CD4-positive, alpha-beta T cell treated with Interleukin-6 at 100 ng/mL for 8 hours (primary cell): ENCODE data around the gene KCNJ15.
"Not testable (repeated sequence)": the region's sequence is repeated elsewhere in the genome, so short reads cannot be mapped to it uniquely, and the experiment has no call there.

Experiments used
- DNase-seq: peaks from one replicate; pipeline ENCODE4 v3.0.0-alpha.2; 2020; ENCODE audit warnings: mixed read lengths, low spot score

KCNJ15 gene

GRCh38 chr21:38256599-38257302 is at the start of gene KCNJ15:
TSS of gene KCNJ15 (plus strand) at chr21:38256991. CDS start at chr21:38299262, 42,271 bp downstream.
- no peak for DNase-seq

DNA sequence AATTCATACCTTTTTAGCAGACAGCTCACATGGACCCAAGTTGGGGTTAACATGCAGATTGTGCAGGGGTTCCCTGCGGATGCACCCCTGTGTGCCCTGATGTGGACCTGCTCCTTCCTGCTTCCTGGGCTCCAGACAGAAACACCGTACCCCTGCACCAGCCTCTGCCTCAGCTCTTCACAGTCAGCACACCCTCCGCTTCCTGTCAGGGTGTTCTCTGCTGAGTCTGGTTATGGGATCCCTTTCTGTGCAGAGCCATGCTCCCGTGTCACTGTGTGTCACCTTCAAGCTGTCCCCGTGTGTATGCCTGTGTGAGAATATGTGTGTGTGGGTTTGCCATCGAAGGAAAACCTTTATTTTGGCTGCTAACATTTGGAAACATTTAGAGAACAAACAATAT is 48.7 kb upstream of the KCNJ15 start:
- DNase-seq, result no peak

DNA sequence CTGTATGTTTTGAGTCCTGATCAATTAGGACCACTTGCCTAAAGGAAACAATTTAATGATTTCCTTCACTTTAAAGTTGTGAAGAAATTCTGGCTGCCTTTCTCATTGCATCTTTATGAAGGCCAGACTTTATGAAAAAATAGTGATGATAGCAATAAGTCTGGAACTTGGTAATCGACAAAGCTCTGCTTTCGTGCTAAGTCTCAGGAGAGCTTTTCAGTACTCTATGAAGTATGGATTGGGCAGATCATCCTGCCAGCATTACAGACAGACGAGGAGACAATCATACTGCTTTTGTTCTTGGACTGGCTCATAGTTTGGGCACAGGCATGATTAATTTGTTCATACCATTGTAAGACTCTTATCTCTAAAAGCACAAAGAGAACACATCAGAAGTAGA is 45.5 kb upstream of the KCNJ15 start:
- DNase-seq, result no peak

DNA sequence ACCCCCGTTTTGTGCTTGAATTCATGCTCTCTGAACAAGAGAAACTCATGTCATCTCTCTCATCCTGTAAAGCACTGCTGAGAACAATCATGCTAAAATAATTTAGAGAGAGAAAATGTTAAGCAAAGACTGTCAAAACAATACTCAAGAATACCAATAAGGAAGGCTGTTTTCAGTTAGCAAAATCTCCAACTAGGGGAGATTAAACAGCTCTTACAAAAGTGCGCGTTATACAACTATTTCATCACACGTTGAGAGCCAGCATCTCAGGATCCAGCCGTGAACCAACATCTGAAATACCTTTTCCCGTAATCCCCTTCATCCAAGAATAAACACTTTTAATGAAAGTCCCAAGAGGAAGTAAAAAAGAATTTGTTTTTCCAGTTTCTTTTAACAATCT is 44.1 kb upstream of the KCNJ15 start:
- no peak for DNase-seq

DNA sequence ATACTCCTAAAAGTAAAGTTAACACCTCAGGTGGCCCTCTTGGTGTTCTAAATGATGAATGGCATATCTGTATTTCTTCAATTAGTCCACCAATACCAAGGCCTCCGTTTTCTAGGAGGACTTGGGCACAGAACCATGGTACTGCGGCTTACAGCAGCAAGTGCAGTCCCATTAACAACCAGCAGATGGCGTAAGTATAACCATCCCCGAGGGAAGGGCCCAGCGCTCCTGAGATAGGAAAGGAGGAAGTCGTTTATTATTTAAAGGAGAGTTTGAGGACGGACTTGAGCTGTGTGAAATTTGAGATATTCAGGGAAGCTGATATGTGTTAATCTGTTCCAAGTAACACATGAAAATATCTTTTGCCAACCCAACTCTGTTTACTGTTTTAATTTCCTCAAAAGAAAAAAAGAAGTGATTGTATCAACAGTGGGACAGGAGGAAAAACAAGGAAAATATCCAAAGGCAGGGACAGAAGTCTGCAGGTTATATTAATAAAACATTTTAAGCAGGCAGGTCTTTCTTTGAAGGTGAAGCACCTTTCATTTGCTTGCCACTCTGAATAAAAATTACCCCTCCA is 37.7 kb upstream of the KCNJ15 start:
- peak; percentile 56 for DNase-seq

GRCh38 chr21:38220270-38220737 is 36.5 kb upstream of the KCNJ15 start:
- no peak for DNase-seq

DNA sequence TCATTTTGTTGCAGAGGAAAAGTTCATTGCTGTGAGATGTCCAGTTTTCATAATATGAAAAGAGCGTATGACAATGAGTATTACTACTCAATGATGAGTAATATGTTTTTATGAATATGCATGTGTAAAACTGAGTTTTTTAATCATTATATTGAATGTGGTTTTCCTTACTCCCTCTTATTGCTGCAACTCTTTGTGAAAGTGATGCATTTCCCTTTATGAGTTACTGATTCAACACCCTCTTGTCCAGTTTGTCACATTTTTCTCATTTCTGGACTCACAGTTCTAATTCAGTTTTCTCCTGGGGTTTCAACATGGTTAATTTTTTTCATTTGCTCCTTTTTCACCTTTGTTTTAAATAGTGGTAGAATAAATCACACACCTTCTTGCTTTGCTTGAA is 35.2 kb upstream of the KCNJ15 start:
- DNase-seq, result no peak

DNA sequence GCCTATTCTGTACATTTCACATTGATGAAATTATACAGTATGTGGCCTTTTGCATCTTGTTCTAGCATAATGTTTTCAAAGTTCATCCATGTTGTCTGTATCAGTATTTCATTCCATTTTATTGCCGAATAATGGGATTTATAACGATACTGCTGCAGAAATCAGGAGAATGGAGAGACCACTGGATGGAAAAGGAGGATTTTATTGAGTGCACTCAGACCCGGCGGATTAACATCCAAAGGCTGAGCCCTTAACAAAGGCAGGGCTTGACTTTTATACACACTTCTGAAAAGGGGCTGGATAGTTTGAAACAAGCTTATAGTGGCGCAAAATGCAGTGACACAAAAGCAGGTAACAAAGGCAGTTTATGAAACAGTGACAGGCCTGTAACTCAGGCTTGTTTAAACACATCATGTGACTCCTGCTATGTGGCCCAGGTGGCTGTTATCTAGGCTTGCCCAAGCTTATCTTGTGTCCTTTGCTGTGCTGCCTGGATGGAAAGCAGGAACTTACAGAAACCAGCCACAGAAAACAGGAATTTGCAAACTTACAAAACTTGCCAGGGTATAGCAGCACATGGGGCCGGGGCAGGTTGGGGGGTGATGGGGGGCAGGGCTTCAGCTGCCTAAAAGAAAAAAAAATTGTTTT is 32.8 kb upstream of the KCNJ15 start:
- DNase-seq, result no peak

GRCh38 chr21:38227401-38227800 is 29.4 kb upstream of the KCNJ15 start:
- no peak for DNase-seq

DNA sequence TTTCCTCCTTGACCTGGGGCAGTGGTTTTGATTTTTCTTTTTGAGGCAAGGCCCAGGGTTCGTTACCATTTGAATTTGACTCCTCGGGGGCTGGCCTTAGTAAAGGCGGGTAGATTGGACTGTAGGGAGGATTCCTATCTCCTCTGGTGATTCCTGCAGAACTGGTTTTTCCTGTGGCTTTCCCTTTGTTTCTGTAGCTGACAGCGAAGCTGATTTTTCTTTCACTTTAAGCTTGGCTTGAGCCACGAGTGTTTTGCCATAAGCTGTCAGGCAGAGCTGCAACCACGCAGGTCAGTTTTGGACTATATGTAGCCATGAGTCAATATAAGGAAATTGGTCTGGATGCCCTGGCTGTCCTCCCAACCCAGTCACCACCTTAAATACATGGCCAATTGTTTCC is 28.7 kb upstream of the KCNJ15 start:
- no peak for DNase-seq

GRCh38 chr21:38228537-38228936 is 28.3 kb upstream of the KCNJ15 start:
- DNase-seq, result no peak

DNA sequence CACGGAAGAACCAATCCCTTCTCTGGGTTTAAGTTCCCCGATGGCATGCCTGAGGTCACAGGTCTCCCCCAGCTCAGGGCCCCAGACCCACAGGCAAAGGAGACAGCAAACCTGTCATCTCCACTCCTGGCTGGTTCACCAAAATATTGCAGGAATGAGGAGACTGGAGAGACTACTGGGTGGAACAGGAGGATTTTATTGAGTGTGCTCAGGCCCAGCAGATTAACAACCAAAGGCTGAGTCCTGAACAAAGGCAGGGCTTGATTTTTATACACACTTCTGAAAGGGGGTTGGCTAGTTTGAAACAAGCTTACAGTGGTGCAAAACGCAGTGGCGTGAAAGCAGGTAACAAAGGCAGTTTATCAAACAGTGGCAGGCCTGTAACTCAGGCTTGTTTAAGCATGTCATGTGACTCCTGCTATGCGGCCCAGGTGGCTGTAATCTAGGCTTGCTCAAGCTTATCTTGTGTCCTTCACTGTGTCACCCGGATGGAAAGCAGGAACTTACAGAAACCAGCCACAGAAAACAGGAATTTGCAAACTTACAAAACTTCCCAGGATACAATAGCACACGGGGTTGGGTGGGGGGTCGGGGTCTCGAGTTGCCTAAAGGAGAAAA is 27.4 kb upstream of the KCNJ15 start:
- no peak for DNase-seq

- no peak for DNase-seq
These were observed 22.2 kb upstream of the KCNJ15 start for GRCh38 chr21:38234395-38235142.

- not testable (repeated sequence) for DNase-seq
These were observed 21.5 kb upstream of the KCNJ15 start for GRCh38 chr21:38235251-38235650.

DNA sequence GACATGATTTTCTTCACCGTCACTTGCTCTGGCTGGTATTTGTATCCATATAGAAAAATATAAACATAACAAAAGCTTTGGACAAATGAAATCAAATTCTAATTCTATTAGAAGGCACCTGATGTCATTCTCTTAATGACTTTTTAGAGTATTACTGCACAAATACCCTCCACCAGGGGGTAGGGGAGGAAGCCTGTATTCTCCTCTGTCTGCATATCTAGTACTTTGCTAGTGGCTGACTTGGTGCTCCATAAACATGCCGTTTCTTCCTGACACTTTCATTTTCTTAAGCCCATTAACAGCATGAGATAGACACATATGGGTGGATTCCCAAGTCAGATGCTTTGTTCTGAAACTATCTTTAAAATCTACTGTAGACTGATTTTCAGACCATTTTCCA is 20.6 kb upstream of the KCNJ15 start:
- no peak for DNase-seq

GRCh38 chr21:38239672-38240071 is 17.1 kb upstream of the KCNJ15 start:
- DNase-seq, result no peak

DNA sequence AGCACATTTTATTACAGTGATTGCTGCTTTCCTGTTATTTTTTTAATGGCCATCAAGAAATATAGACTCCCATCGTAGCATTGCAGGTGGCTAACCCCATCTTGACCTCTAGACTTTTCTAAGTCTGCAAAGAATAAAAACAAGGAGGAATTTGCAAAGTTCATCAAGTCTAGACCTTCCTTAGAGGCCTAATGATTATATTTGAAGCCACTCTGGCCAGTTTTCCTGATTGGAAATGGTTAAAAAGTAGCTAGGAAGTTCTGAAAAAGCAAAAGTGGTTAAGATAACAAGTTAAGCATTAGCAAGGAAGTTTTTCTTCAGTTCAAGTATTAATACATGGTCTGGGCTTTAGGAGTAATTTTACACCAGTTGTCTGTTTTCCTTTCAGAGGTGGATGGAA is 16.7 kb upstream of the KCNJ15 start:
- DNase-seq, result no peak

DNA sequence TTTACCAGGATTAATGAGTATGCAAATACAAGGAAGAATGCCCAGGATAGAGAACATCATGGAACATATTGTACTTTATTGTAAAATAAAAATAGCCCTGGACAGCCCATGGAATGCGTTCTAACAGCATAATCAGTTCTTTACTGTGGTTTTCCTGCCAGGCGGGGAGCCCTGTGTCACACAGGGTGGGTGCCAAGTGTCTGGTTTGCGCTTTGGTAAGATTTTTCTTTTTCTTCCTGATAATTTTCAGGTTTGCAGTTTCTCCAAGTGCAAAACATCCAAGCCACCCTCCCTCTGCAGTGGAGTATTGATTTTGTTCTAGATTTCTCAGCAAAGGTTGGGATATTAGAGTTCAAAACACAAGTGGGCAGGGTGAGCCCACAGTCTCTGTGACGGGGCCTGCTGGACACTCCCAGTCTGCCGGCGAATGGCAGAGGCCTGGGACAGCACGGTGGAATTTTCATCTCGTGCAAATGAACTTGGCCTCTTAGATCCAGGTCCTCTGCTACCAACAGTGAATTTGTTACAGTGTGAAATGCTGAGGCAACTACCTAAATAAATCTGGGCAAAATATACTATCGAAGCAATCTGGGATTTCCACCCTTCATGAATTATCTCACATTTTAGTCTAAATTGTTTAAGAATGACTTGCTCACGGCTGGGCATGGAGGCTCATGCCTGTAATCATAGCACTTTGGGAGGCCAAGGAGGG is 15.6 kb upstream of the KCNJ15 start:
- DNase-seq, result no peak

GRCh38 chr21:38242061-38242460 is 14.7 kb upstream of the KCNJ15 start:
- DNase-seq, result no peak

GRCh38 chr21:38243732-38244406 is 12.9 kb upstream of the KCNJ15 start:
- no peak for DNase-seq

DNA sequence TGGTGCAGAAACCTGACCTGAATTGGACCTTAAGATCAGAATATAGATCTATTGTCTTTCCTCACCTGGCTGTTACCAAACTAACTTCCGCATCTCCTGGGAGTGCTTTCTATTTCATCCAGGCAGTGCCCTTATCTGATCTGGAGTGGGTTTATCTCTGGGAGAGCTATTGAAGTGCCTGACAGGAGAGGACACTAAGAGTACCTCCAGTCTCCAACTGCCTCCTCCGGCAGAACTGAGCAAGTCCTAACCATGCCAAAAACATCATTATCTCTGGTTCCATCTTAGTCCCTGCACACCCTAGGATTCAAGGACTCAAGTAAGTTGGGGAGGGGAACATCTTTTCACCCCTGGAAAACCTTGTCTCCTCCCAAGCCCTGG is 12.4 kb upstream of the KCNJ15 start:
- no peak for DNase-seq
